ENCODE measurements around the gene GMDS. TPM values are rescaled to one million over a fixed set of nuclear protein-coding genes. Genes with fewer than 3 reads are reported as not detected.

Gene GMDS
- total and polyA plus RNA-seq, 2 of the 13 experiments (the other 11 are each of a cell fraction or from before 2014, with no cell fraction given) = 64.4 to 112 TPM

GRCh38 chr6:1604158-1605003, 641.0 kb downstream of the GMDS start (continued):
- TF ChIP-seq THRA (CRISPR knock-in tag; IDR thresholded peaks at IDR 0.05; ENCODE audit: borderline replicate concordance) (no peak), ZFP36 (IDR thresholded peaks at IDR 0.05; ENCODE audit: borderline replicate concordance, low read depth, low read length, partially characterized antibody) (no peak), KDM2A (CRISPR knock-in tag; IDR thresholded peaks at IDR 0.05; ENCODE audit: borderline replicate concordance, low read depth) (peak; percentile 57), SMAD1 (CRISPR knock-in tag; IDR thresholded peaks at IDR 0.05; ENCODE audit: borderline replicate concordance, low read depth) (peak; percentile 62; the same call in 1 of the 2 replicates), U2AF1 (optimal IDR thresholded peaks at IDR 0.05; ENCODE audit: low read depth, low read length) (no peak), ESRRA (CRISPR knock-in tag; IDR thresholded peaks at IDR 0.05; ENCODE audit: low read depth) (peak; percentile 56; the same call in 1 of the 2 replicates), ZFP41 (CRISPR knock-in tag; IDR thresholded peaks at IDR 0.05; ENCODE audit: borderline replicate concordance) (no peak), E2F1 (CRISPR knock-in tag; IDR thresholded peaks at IDR 0.05) (0 out of 2 replicates have a peak, but pooled peaks have one; percentile 56), SIX4 (CRISPR knock-in tag; IDR thresholded peaks at IDR 0.05) (no peak), ZNF251 (CRISPR knock-in tag; IDR thresholded peaks at IDR 0.05) (no peak), SP4 (CRISPR knock-in tag; IDR thresholded peaks at IDR 0.05) (no peak), ATF4 (CRISPR knock-in tag; IDR thresholded peaks at IDR 0.05) (0 out of 4 replicates have a peak, but pooled peaks of 1 of the 2 experiments have one; percentile 27), HNF4G (IDR thresholded peaks at IDR 0.05; ENCODE audit: borderline replicate concordance, low read depth, low read length) (no peak), HNF4G (CRISPR knock-in tag; IDR thresholded peaks at IDR 0.05; ENCODE audit: borderline replicate concordance, low read depth) (0 out of 2 replicates have a peak, but pooled peaks have one; percentile 56), MEIS1 (CRISPR knock-in tag; IDR thresholded peaks at IDR 0.05; ENCODE audit: borderline replicate concordance) (peak; percentile 76; the same call in 1 of the 2 replicates), SMARCE1 (IDR thresholded peaks at IDR 0.05; ENCODE audit: borderline replicate concordance) (no peak), ZBED4 (CRISPR knock-in tag; IDR thresholded peaks at IDR 0.05; ENCODE audit: borderline replicate concordance) (no peak; the same call in 1 of the 2 replicates), ATF7-NPFF (CRISPR knock-in tag; IDR thresholded peaks at IDR 0.05; ENCODE audit: low read depth) (peak; percentile 38), NR2F6 (IDR thresholded peaks at IDR 0.05) (no peak), NR2F6 (CRISPR knock-in tag; IDR thresholded peaks at IDR 0.05) (no peak)
